ENCODE results near the gene SLC9A9. TPM values are rescaled to one million over a fixed set of nuclear protein-coding genes. Genes with fewer than 3 reads are reported as not detected.

Gene SLC9A9
- total RNA-seq, 1 donor from 2014 or later, result 0.22 TPM

GRCh38 chr3:143271136-143271535, 577.1 kb downstream of the SLC9A9 start:
- Mint-ChIP-seq H3K27me3 (ENCODE audit: insufficient read depth, low read depth) (no peaks in the 10 kb centered on the region), H3K4me1 (no peaks in the 10 kb centered on the region), H3K27ac (no peak overlapping the region), H3K9me3 (no peaks in the 10 kb centered on the region), H3K4me3 (no peak overlapping the region), H3K36me3 (no peaks in the 10 kb centered on the region)
- Histone ChIP-seq H3K9me3 (ENCODE audit: low read depth) (no peaks in the 10 kb centered on the region), H3F3A (ENCODE audit: low read depth) (no peaks in the 10 kb centered on the region), H3K27me3 (no peaks in the 10 kb centered on the region), H4K20me1 (ENCODE audit: low read depth) (no peaks in the 10 kb centered on the region), H3K4me2 (no peak overlapping the region), H3K4me3 (no peak overlapping the region), H3K79me2 (ENCODE audit: low read depth) (no peaks in the 10 kb centered on the region), H3K9ac (no peak overlapping the region), H3K36me3 (no peaks in the 10 kb centered on the region), H2AFZ (replicated peaks) (no peak overlapping the region), H3K27ac (no peak overlapping the region), H3K4me1 (no peaks in the 10 kb centered on the region)
- DNase-seq (ENCODE audit: low spot score), result no peak
- TF ChIP-seq, protein P1, sequence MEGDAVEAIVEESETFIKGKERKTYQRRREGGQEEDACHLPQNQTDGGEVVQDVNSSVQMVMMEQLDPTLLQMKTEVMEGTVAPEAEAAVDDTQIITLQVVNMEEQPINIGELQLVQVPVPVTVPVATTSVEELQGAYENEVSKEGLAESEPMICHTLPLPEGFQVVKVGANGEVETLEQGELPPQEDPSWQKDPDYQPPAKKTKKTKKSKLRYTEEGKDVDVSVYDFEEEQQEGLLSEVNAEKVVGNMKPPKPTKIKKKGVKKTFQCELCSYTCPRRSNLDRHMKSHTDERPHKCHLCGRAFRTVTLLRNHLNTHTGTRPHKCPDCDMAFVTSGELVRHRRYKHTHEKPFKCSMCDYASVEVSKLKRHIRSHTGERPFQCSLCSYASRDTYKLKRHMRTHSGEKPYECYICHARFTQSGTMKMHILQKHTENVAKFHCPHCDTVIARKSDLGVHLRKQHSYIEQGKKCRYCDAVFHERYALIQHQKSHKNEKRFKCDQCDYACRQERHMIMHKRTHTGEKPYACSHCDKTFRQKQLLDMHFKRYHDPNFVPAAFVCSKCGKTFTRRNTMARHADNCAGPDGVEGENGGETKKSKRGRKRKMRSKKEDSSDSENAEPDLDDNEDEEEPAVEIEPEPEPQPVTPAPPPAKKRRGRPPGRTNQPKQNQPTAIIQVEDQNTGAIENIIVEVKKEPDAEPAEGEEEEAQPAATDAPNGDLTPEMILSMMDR (IDR thresholded peaks at IDR 0.05), result no peak
- TF ChIP-seq EZH2 (IDR thresholded peaks at IDR 0.05), result no peak
- no peak for TF ChIP-seq EZH2phosphoT487 (IDR thresholded peaks at IDR 0.05)

DNA sequence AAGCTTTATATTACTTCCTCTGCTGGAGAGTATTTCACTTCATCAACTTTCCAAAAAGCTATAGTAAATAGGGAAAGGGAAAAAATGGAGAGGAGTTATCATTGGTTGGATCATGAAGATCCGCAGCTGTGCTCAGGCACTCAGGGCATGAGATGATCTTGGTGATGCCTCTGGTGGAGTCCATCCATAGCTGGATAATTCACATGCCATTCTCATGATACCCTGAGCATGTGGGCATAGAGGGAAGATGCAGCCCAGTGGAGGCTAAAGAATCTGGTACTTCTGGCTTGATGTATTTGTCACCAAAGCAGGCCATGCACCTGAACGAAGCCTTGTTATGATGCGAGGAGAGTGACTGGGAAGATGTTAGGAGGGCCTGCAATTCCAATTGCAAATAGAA, 578.5 kb downstream of the SLC9A9 start:
- Mint-ChIP-seq H3K27me3 (ENCODE audit: insufficient read depth, low read depth) (no peaks in the 10 kb centered on the region), H3K4me3 (no peak overlapping the region), H3K27ac (no peak overlapping the region), H3K9me3 (no peaks in the 10 kb centered on the region), H3K4me1 (no peaks in the 10 kb centered on the region), H3K36me3 (no peaks in the 10 kb centered on the region)
- Histone ChIP-seq H4K20me1 (ENCODE audit: low read depth) (no peaks in the 10 kb centered on the region), H3K9me3 (ENCODE audit: low read depth) (no peaks in the 10 kb centered on the region), H3K9ac (no peak overlapping the region), H3K4me2 (no peak overlapping the region), H3F3A (ENCODE audit: low read depth) (no peaks in the 10 kb centered on the region), H2AFZ (replicated peaks) (no peak overlapping the region), H3K36me3 (no peaks in the 10 kb centered on the region), H3K27ac (no peak overlapping the region), H3K27me3 (no peaks in the 10 kb centered on the region), H3K79me2 (ENCODE audit: low read depth) (no peaks in the 10 kb centered on the region), H3K4me1 (no peaks in the 10 kb centered on the region), H3K4me3 (no peak overlapping the region)
- no peak for TF ChIP-seq EZH2phosphoT487 (IDR thresholded peaks at IDR 0.05)
- TF ChIP-seq, protein P1 (IDR thresholded peaks at IDR 0.05), result no peak
- TF ChIP-seq EZH2 (IDR thresholded peaks at IDR 0.05), result no peak
- no peak for DNase-seq (ENCODE audit: low spot score)

DNA sequence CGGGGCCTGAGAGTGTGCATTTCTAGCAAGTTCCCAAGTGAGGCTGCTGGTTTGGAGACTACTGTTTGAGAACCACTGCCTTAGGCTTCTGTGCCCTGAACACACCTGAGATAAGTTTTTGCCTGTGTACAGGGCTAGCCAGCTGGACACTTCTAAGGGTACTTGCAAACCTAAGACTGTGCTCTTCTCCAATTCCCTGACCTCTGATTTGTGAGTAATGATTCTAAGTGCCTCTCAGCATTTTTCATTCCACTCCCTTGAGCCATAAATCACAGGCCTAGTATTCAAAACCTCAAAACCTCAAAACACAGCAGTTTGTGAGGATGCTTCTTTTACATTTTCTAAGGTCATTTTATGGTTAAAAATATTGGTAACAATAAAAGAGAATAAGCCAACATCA, 580.3 kb downstream of the SLC9A9 start:
- H3K4me2 ChIP-seq, result no peak overlapping the region
- no peaks in the 10 kb centered on the region for H3K9me3 ChIP-seq (ENCODE audit: low read depth)
- H2AFZ ChIP-seq (replicated peaks), result no peak overlapping the region
- TF ChIP-seq EZH2 (IDR thresholded peaks at IDR 0.05), result no peak
- TF ChIP-seq EZH2phosphoT487 (IDR thresholded peaks at IDR 0.05), result no peak
- TF ChIP-seq, protein P1 (IDR thresholded peaks at IDR 0.05), result no peak
- H3K4me3 ChIP-seq, result no peak overlapping the region
- DNase-seq (ENCODE audit: low spot score), result no peak
- no peaks in the 10 kb centered on the region for H3K79me2 ChIP-seq (ENCODE audit: low read depth)
- H3K27ac Mint-ChIP-seq, result no peak overlapping the region
- no peak overlapping the region for H3K27ac ChIP-seq
- no peak overlapping the region for H3K9ac ChIP-seq
- no peaks in the 10 kb centered on the region for H3K4me1 ChIP-seq
- no peaks in the 10 kb centered on the region for H3K27me3 ChIP-seq
- no peaks in the 10 kb centered on the region for H3K4me1 Mint-ChIP-seq
- no peak overlapping the region for H3K4me3 Mint-ChIP-seq
- H3F3A ChIP-seq (ENCODE audit: low read depth), result no peaks in the 10 kb centered on the region
- no peaks in the 10 kb centered on the region for H3K9me3 Mint-ChIP-seq
- no peaks in the 10 kb centered on the region for H4K20me1 ChIP-seq (ENCODE audit: low read depth)
- H3K36me3 ChIP-seq, result no peaks in the 10 kb centered on the region
- H3K27me3 Mint-ChIP-seq (ENCODE audit: insufficient read depth, low read depth), result no peaks in the 10 kb centered on the region
- H3K36me3 Mint-ChIP-seq, result no peaks in the 10 kb centered on the region

Data from neural progenitor cell (in vitro differentiated cells).